Mesothelial cell of epicardium (in vitro differentiated cells): Measurements from ENCODE around the gene MAD1L1. TPM values are rescaled to one million over a fixed set of nuclear protein-coding genes. Genes with fewer than 3 reads are reported as not detected.

Experiments used
- DNase-seq, 2 experiments: peaks; one replicate each; pipeline ENCODE4 v3.0.0; 2021; ENCODE audit warnings: low spot score in 2 of 2; ENCODE audit not compliant: unreplicated experiment in 2 of 2
- H3K27ac Mint-ChIP-seq: 2 replicates; pipeline ENCODE4 v1.8.0; 2021; ENCODE audit warnings: mixed read lengths
- H3K27me3 Mint-ChIP-seq: 2 replicates; pipeline ENCODE4 v1.8.0; 2021; ENCODE audit warnings: low read depth, mixed read lengths
- H3K36me3 Mint-ChIP-seq: 2 replicates; pipeline ENCODE4 v1.8.0; 2021; ENCODE audit warnings: mixed read lengths
- H3K4me1 Mint-ChIP-seq: 2 replicates; pipeline ENCODE4 v1.8.0; 2021; ENCODE audit warnings: mixed read lengths
- H3K4me3 Mint-ChIP-seq: 2 replicates; pipeline ENCODE4 v1.8.0; 2021; ENCODE audit warnings: mild to moderate bottlenecking, moderate library complexity, mixed read lengths
- H3K9me3 Mint-ChIP-seq: 2 replicates; pipeline ENCODE4 v1.8.0; 2021; ENCODE audit warnings: mixed read lengths
- CTCF ChIP-seq: fragments of 200-600 bp; sonication (generic); IDR thresholded peaks from one replicate; pipeline ENCODE4 v1.5.0; 2021; ENCODE audit warnings: antibody characterized with exemption; ENCODE audit not compliant: unreplicated experiment
- total RNA-seq: library from RNA; stranded (reverse); gene quantifications from 3 replicates; pipeline ENCODE4 v1.2.1, GENCODE V29; 2021

Gene MAD1L1
- total RNA-seq, 1 donor from 2014 or later = 45.0 TPM

DNA sequence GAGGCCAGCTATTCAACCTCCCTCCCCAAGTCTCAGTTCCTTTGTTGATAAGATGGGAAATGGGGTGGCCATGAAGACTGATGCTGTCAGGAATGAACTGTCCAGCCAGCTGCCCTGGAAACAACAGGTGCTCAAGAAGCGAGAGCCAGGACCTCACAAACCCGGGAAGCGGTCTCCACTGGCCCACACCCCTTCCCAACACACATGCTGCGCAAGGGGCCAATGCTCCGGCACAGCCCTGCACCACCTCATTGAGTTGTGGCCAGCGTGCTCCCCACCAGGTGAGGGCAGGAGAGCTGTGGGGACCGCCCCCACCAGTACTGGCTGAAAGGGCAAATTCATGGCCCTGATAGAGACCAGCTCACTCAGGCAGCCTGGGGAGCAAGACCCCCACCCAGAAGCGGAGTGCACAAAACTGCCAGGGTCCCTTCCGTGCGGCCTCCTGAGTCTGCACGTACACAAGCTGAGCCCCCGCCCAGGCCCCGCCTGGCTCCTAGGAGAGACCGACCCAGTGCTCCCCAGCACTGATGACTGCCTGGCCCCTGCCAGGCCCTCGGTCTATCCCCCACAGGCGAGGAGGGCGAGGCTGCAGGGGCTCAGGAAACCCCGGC, 216.6 kb downstream of the MAD1L1 start:
- Mint-ChIP-seq H3K27ac (no peak overlapping the region), H3K36me3 (peaks cover 2% of the 10 kb centered on the region), H3K4me3 (no peak overlapping the region), H3K9me3 (no peaks in the 10 kb centered on the region), H3K27me3 (no peaks in the 10 kb centered on the region), H3K4me1 (peaks cover 36% of the 10 kb centered on the region)
- no peak for TF ChIP-seq CTCF
- DNase-seq = peak in 1 of 2 experiments; percentile 14

- TF ChIP-seq CTCF = no peak
- Mint-ChIP-seq H3K9me3 (no peaks in the 10 kb centered on the region), H3K4me3 (no peak overlapping the region), H3K4me1 (peaks cover 32% of the 10 kb centered on the region), H3K27me3 (no peaks in the 10 kb centered on the region), H3K27ac (no peak overlapping the region), H3K36me3 (peaks cover 2% of the 10 kb centered on the region)
- peak in 1 of 2 experiments; percentile 16 for DNase-seq
Observed at GRCh38 chr7:2015251-2015871, 217.4 kb downstream of the MAD1L1 start.

DNA sequence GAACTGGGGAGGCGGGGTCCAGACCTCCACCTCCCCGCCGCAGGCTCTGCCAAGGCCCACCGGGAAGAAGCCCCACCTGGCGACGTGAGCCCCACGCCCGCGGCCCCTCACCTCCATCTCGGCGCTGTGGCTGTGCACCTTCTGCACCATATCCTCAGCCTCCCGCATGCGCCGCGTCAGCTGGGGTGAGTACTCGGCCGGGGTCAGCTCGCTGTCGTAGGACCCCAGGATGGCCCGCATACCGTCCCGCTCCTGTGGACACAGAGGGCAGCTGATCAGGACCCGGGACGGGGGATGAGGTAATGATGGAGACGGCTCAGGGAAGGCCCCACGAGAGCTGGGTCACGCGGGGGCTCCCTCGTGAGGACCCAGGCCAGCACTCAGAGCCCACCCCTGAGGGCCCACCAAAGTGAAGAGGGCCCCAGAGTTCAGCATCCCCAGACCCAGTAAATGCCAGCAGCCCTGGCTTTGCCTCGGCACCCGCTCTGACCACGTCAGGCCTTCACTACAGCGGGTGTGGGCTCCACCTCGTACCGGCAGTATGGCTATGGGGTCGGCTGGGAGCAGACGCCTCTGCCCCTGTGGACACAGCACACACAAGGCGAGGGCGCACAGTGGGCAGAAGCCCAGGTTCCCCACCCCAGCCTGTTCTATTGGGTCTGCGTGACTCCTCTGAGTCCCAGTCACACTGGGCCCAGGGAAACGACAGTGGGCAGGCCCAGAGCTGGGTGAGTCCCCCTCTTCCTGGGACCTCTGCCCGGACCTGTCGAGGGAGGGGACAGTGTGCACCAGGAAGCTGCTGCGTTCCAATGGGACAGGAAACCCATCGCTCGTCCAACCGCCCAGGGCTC, 218.1 kb downstream of the MAD1L1 start:
- peak in 1 of 2 experiments; percentile 19 for DNase-seq
- no peak for TF ChIP-seq CTCF
- no peaks in the 10 kb centered on the region for H3K9me3 Mint-ChIP-seq
- H3K36me3 Mint-ChIP-seq = peaks cover 2% of the 10 kb centered on the region
- no peak overlapping the region for H3K27ac Mint-ChIP-seq
- H3K4me3 Mint-ChIP-seq = no peak overlapping the region
- peaks cover 29% of the 10 kb centered on the region for H3K4me1 Mint-ChIP-seq
- H3K27me3 Mint-ChIP-seq = no peaks in the 10 kb centered on the region

- no peak overlapping the region for H3K27ac Mint-ChIP-seq
- H3K4me1 Mint-ChIP-seq = peaks cover 22% of the 10 kb centered on the region
- H3K4me3 Mint-ChIP-seq = no peak overlapping the region
- TF ChIP-seq CTCF = no peak
- DNase-seq = peak in 1 of 2 experiments; percentile 15
- H3K9me3 Mint-ChIP-seq = no peaks in the 10 kb centered on the region
- peaks cover 2% of the 10 kb centered on the region for H3K36me3 Mint-ChIP-seq
- H3K27me3 Mint-ChIP-seq = no peaks in the 10 kb centered on the region
Observed at GRCh38 chr7:2013381-2014311, 219.1 kb downstream of the MAD1L1 start.

- no peaks in the 10 kb centered on the region for H3K27me3 Mint-ChIP-seq
- H3K4me3 Mint-ChIP-seq = no peak overlapping the region
- H3K4me1 Mint-ChIP-seq = peaks cover 17% of the 10 kb centered on the region
- peak in 1 of 2 experiments; percentile 27 for DNase-seq
- peak overlapping the region; percentile 3 for H3K27ac Mint-ChIP-seq
- H3K36me3 Mint-ChIP-seq = peaks cover 2% of the 10 kb centered on the region
- H3K9me3 Mint-ChIP-seq = no peaks in the 10 kb centered on the region
- TF ChIP-seq CTCF = no peak
Observed at GRCh38 chr7:2012981-2013380, 219.8 kb downstream of the MAD1L1 start.
